ENCODE measurements around the gene CFAP77.
A peak's percentile ranks its signal among the peaks of the same experiment; 100 is the strongest.

The CFAP77 gene

DNA sequence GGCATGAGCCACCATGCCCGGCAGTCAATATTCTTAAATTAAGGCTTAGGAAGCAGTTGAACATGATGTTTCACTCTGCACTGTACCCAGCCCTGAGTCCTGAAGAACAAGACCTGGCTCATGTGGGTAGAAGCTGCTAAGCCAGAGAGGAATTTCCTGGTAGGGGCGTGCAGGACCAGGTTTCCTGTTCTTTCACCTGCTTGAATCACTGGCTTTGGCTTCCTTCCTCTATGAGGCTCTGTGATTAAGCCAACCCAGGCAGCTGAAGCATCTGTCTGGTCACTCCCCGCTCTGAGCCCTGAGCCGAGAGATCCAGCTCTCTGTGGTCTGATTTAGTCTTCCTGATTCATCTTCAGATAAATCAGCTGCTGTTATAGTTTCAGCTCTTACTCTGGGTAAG, 29.1 kb downstream of the CFAP77 start:
- H3K27ac ChIP-seq = no peak overlapping the region
- TF ChIP-seq, protein P1, sequence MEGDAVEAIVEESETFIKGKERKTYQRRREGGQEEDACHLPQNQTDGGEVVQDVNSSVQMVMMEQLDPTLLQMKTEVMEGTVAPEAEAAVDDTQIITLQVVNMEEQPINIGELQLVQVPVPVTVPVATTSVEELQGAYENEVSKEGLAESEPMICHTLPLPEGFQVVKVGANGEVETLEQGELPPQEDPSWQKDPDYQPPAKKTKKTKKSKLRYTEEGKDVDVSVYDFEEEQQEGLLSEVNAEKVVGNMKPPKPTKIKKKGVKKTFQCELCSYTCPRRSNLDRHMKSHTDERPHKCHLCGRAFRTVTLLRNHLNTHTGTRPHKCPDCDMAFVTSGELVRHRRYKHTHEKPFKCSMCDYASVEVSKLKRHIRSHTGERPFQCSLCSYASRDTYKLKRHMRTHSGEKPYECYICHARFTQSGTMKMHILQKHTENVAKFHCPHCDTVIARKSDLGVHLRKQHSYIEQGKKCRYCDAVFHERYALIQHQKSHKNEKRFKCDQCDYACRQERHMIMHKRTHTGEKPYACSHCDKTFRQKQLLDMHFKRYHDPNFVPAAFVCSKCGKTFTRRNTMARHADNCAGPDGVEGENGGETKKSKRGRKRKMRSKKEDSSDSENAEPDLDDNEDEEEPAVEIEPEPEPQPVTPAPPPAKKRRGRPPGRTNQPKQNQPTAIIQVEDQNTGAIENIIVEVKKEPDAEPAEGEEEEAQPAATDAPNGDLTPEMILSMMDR (IDR thresholded peaks at IDR 0.05) = no peak
- no peak for TF ChIP-seq ZFX (IDR thresholded peaks at IDR 0.05; ENCODE audit: borderline replicate concordance)

- TF ChIP-seq, protein P1 (IDR thresholded peaks at IDR 0.05) = no peak
- no peak for TF ChIP-seq ZFX (IDR thresholded peaks at IDR 0.05; ENCODE audit: borderline replicate concordance)
- no peak overlapping the region for H3K27ac ChIP-seq
Observed at GRCh38 chr9:132440735-132441134, 30.7 kb downstream of the CFAP77 start.

DNA sequence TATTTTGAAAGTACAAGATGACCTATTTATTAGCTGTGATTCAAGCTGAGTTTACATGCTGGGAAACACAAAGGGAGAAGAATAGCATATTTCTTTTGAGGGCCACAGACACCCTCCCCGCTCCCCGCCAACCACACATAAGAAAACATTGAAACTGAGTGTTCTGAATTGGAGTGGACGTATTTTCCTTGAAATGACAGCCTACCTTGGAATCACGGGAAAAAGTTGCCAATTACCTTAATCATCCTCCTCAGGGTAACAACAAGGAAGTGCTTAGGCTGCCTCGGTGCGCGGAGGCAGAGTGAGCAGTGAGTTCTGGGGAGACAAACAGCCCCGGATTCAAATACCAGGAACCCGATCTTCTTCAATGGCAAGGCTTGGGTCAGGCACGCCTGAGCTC, 31.4 kb downstream of the CFAP77 start:
- H3K27ac ChIP-seq = no peak overlapping the region
- TF ChIP-seq, protein P1 (IDR thresholded peaks at IDR 0.05) = no peak
- TF ChIP-seq ZFX (IDR thresholded peaks at IDR 0.05; ENCODE audit: borderline replicate concordance) = no peak

GRCh38 chr9:132443951-132444607, 34.1 kb downstream of the CFAP77 start:
- no peak overlapping the region for H3K27ac ChIP-seq
- TF ChIP-seq, protein P1 (IDR thresholded peaks at IDR 0.05) = no peak
- no peak for TF ChIP-seq ZFX (IDR thresholded peaks at IDR 0.05; ENCODE audit: borderline replicate concordance)

GRCh38 chr9:132446887-132447286, 36.9 kb downstream of the CFAP77 start:
- TF ChIP-seq, protein P1 (IDR thresholded peaks at IDR 0.05) = no peak
- no peak for TF ChIP-seq ZFX (IDR thresholded peaks at IDR 0.05; ENCODE audit: borderline replicate concordance)
- no peak overlapping the region for H3K27ac ChIP-seq

GRCh38 chr9:132447346-132447745, 37.3 kb downstream of the CFAP77 start:
- TF ChIP-seq, protein P1 (IDR thresholded peaks at IDR 0.05) = peak; percentile 52
- TF ChIP-seq ZFX (IDR thresholded peaks at IDR 0.05; ENCODE audit: borderline replicate concordance) = no peak

DNA sequence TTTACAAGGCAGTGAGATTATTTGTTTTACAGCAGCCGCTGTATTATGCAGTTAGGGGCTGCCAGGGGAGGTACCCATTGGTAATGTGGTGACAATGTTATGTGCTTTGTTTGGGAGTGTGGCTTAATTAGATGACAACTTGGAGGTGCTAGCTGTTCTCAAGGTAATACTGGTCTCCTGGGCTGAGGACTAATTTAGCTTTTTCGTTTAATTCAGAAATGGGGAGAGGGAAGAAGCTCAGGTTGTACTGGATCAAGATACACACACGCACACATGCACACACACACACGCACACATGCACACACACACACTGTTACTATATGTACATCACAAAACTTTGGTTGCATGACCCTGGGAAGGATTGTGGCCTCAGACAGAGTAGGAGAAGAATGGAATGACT, 37.9 kb downstream of the CFAP77 start:
- no peak overlapping the region for H3K27ac ChIP-seq
- TF ChIP-seq, protein P1 (IDR thresholded peaks at IDR 0.05) = no peak
- TF ChIP-seq ZFX (IDR thresholded peaks at IDR 0.05; ENCODE audit: borderline replicate concordance) = no peak

More at GRCh38 chr9:132447346-132447745, 37.3 kb downstream of the CFAP77 start:
- no peak overlapping the region for H3K27ac ChIP-seq

Measured in 22Rv1 (cell line).